Esophagus muscularis mucosa (tissue), 4 donors: ENCODE data around the gene CCNY.

Experiments
- CTCF ChIP-seq, 3 experiments: fragments of 200-600 bp in 2 of 3; fragments of 450-650 bp in 1 of 3; sonication (generic) in 2 of 3; IDR thresholded peaks; one replicate each; pipeline ENCODE4 v1.5.1; 2017 to 2019; ENCODE audit warnings: antibody characterized with exemption in 3 of 3, mild to moderate bottlenecking in 2 of 3, moderate library complexity in 1 of 3
- EP300 ChIP-seq: sonication (generic); formaldehyde crosslinking; IDR thresholded peaks from one replicate; pipeline ENCODE4 v1.6.1; 2017; ENCODE audit warnings: antibody characterized with exemption
- POLR2A ChIP-seq: fragments of 450-650 bp; IDR thresholded peaks from one replicate; pipeline ENCODE4 v1.6.1; 2017; ENCODE audit warnings: antibody characterized with exemption, moderate library complexity, mild to moderate bottlenecking, low read depth

GRCh38 chr10:35493196-35494118, 157.1 kb downstream of the CCNY start:
- TF ChIP-seq CTCF (IDR thresholded peaks at IDR 0.05) (no peak), POLR2A (no peak), EP300 (no peak)
